Putamen (tissue), 1 donor: ENCODE data around the gene GYPA.
"Not testable (repeated sequence)": the region's sequence is repeated elsewhere in the genome, so short reads cannot be mapped to it uniquely, and the experiment has no call there.

Experiments used
- DNase-seq: peaks from one replicate; pipeline ENCODE4 v3.0.0-alpha.2; 2016; ENCODE audit warnings: low spot score

GYPA gene

GRCh38 chr4:144129336-144129875 lies 11.1 kb downstream of the GYPA start:
- DNase-seq: not testable (repeated sequence)

GRCh38 chr4:144128709-144129320 lies 11.7 kb downstream of the GYPA start:
- not testable (repeated sequence) for DNase-seq

- not testable (repeated sequence) for DNase-seq
Measured at GRCh38 chr4:144125109-144125508, 15.4 kb downstream of the GYPA start.

DNA sequence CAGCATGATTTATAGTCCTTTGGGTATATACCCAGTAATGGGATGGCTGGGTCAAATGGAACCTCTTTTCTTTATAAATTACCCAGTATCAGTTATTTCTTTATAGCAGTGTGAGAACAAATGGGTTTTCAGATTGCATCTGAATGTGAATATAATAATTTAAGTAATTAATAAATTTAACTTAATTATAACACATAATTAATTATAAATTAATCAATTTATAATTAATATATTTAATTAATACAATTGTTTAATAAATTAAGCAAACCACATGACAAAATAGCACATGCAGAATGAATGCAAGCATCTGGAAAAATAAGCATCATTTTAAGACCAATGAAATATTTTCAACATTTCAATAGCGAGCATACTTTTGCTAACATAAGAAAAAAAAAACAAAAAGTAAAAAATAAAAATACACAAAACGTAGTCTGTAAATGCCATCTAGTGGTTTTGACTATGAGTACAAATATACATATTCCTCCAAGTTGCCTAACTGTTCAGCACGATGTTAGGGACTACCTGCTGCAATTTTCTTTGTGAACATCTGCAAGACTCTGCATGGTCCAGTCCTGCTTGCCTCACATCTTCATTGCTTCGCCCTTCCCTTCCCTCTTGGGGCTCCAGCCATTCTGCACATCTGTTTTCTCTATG lies 16.4 kb downstream of the GYPA start:
- not testable (repeated sequence) for DNase-seq

DNA sequence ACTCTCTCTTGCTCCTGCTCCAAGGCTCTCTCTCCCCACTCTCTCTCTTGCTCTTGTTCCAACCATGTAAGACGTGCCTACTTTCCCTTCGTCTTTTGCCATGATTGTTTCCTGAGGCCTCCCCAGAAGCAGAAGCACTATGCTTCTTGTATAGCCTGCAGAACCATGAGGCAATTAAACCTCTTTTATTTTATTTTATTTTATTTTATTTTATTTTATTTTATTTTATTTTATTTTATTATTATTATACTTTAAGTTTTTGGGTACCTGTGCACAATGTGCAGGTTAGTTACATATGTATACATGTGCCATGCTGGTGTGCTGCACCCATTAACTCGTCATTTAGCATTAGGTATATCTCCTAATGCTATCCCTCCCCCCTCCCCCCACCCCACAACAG lies 17.2 kb downstream of the GYPA start:
- DNase-seq: not testable (repeated sequence)

GRCh38 chr4:144119752-144120151 lies 20.8 kb downstream of the GYPA start:
- DNase-seq: not testable (repeated sequence)

DNA sequence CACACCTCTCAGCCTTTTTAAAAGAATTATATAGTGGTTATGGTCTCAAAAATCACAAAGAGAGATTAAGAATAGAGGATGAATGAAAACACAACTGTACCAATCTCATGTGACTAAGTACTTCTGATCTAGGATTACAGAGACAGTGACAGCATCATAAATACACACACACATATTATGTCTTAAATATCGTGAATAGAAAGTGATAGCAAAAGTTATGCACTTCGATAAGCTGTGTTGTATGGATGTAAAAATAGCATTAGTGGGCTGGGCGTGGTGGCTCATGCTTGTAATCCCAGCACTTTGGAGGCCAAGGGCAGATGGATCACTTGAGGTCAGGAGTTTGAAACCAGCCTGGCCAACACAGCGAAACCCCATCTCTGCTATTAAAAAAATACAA lies 25.0 kb downstream of the GYPA start:
- DNase-seq: no peak

DNA sequence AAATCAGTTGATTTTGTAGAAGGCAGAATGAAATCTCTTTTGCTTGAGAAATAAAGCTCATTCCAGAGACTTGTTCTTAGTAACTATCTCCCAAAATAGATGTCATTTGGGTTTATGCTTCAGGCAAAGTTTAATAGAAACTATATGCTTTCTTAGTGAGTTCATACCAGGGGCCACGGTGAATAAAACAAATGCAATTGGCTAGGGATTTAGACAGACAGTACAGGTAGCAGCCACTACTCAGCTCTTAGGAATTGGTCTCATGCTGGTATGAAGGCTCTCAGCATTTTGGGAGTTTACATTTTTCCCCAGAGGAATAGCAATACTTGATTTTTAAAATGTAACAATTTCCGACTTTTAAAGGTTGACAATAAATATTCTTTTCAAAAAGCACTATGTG lies 27.0 kb downstream of the GYPA start:
- no peak for DNase-seq

GRCh38 chr4:144104509-144105130 lies 35.9 kb downstream of the GYPA start:
- DNase-seq: no peak

GRCh38 chr4:144097776-144098175 lies 42.7 kb downstream of the GYPA start:
- DNase-seq: not testable (repeated sequence)

DNA sequence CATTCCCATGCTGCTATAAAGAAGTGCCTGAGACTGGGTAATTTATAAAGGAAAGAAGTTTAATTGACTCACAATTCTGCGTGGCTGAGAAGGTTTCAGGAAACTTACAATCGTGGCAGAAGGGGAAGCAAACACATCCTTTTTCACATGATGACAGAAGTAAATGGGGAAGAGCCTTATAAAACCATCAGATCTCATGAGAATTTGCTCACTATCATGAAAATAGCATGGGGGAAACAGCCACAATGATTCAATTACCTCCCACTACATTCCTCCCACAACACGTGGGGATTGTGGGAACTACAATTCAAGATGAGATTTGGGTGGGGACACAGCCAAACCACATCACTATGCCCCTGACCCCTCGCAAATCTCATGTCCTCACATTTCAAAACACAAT lies 46.5 kb downstream of the GYPA start:
- DNase-seq: not testable (repeated sequence)

GRCh38 chr4:144091181-144091580 lies 49.3 kb downstream of the GYPA start:
- DNase-seq: not testable (repeated sequence)

- DNase-seq: no peak
Measured at GRCh38 chr4:144090744-144091143, 49.8 kb downstream of the GYPA start.

DNA sequence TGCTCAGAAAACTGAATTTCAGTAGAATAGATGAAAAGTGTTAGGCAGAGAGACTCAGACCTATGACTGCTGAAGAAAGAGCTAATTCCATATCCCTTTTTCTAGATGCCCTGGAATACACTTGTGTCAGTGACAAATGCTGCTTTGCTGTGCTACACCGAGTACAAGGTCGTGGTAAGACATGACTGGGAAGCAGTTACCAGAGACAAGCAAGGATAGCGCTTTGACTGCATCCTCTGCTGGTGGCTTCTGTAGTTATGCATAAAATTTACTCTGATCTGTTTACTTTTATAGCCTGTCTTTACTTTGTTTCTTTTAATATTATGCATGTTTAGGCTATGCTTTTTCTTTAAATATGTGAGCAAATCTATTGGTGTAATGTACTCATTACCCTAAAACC lies 58.5 kb downstream of the GYPA start:
- DNase-seq: not testable (repeated sequence)

DNA sequence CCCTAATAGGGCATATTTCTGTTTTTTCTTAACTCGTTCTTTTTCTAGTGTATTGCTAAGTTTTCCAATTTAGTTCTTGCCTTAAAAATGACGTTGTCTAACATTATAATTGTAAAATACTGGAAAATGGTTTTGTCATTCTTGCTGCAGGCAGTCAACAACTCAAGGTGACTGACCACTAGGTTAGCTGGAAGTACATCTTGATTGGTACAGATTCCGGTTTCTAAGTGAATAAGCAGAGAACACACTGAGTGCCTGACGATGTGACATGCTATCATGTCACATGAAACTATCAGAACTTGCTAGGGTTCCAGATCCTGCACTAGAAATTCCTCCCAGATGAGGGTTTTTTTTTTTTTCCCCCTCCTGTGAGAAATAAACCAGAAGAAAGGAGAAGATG lies 60.4 kb downstream of the GYPA start:
- not testable (repeated sequence) for DNase-seq

DNA sequence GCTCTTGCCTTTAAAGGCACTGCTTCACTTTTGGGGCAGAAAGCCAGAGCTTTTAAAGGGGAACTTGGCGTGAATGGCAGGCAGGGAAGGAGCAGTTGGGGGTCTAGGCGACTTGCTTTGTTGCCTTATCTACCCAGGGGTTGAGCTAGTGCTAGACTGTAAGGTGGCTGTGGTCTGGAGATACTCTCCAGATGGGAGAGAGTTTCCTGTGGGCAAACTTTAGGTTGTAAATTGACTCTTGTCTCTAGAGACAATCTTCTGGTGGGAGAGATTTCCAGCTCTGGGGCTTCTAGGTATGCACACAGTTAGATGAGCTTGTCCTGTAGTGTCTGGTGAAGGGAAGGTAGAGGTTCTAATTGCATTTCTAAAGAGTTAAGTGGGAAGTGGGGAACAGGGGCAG lies 61.8 kb downstream of the GYPA start:
- not testable (repeated sequence) for DNase-seq

GRCh38 chr4:144061556-144061955 lies 79.0 kb downstream of the GYPA start:
- not testable (repeated sequence) for DNase-seq

DNA sequence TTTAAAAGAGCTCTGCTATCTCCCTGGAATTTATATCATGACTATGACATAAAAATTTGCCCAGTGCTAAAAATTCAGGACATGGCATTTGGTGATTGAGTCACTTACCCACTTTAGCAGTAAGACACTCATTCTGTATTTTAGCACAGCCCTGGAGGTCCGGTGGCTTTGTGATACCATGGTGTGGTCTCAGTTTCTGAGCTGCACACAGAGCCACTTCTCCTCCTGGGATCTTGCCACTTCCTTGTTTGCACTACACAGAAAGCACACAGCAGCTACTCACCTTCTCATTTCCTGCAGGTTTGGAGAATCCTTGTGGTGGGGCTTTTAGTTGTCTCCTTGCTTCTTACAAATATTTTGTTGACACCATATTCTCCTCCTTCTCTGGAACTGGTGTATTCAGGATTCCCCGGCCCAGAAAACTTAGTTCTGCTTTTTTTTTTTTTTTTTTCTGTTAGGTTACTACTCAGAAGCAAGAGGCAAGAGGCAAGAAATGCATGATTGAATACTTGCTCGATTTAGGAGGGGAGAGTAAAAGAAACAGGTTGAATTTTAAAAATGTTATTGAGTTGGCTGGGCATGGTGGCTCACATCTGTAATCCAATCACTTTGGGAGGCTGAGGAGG lies 80.2 kb downstream of the GYPA start:
- DNase-seq: not testable (repeated sequence)
